Measurements from ENCODE around the gene DISC1. TPM values are rescaled to one million over a fixed set of nuclear protein-coding genes. Genes with fewer than 3 reads are reported as not detected.

Gene DISC1
- total RNA-seq, 1 experiment from 2014 or later: 1.8 TPM

- Histone ChIP-seq H3K79me2 (ENCODE audit: insufficient read depth, low read length) (no peaks in the 10 kb centered on the region), H3K4me3 (replicated peaks in 1 of 2; ENCODE audit: low read depth in 1 of 2, low read length in 2 of 2) (peak overlapping the region in 1 of 2 experiments; percentile 9; a peak in 2 of 4 replicates), H3K4me2 (ENCODE audit: low read length) (peak overlapping the region; percentile 54), H3K27ac (ENCODE audit: low read depth, low read length) (peak overlapping the region; percentile 33; the same call in 1 of the 2 replicates), H3K36me3 (ENCODE audit: control insufficient read depth in 1 of 2, insufficient read depth in 2 of 2, low read length in 2 of 2) (no peaks in the 10 kb centered on the region), H3K9ac (ENCODE audit: low read length) (no peak overlapping the region), H4K20me1 (ENCODE audit: insufficient read depth) (no peaks in the 10 kb centered on the region), H3K9me3 (ENCODE audit: control insufficient read depth in 1 of 2, insufficient read depth in 1 of 2, low read depth in 1 of 2, low read length in 2 of 2) (no peaks in the 10 kb centered on the region), H3K27me3 (ENCODE audit: insufficient read depth, low read length) (no peaks in the 10 kb centered on the region), H3K4me1 (ENCODE audit: control insufficient read depth in 1 of 2, insufficient read depth in 2 of 2, low read length in 2 of 2) (peaks cover 21 to 24% of the 10 kb centered on the region in 2 experiments), H2AFZ (ENCODE audit: low read depth, low read length, poor library complexity, severe bottlenecking) (peak overlapping the region; percentile 35), H3K9me2 (ENCODE audit: insufficient read depth) (no peaks in the 10 kb centered on the region)
- RAD21 ChIA-PET (ENCODE audit: low non-redundant PET in 1 of 2, low total read pairs in 2 of 2, uncharacterized antibody in 2 of 2, unreplicated experiment in 2 of 2): no interaction called here
- intact Hi-C loops (cut with micrococcal nuclease): no loop called here
- peak; percentile 86 for ATAC-seq
- POLR2A ChIA-PET: no interaction called here
- peak; percentile 60 for DNase-seq (ENCODE audit: low read depth, low spot score)
- CTCF ChIA-PET: no interaction called here
- no TSS peak for BruUV-seq (replicated peaks)
- TF ChIP-seq SRF (IDR thresholded peaks at IDR 0.05; ENCODE audit: low read depth) (no peak), EGR1 (IDR thresholded peaks at IDR 0.05; ENCODE audit: low read depth) (no peak), ZBTB33 (IDR thresholded peaks at IDR 0.05; ENCODE audit: extremely low read depth, insufficient replicate concordance, low read length) (no peak), ELF1 (IDR thresholded peaks at IDR 0.05; ENCODE audit: borderline replicate concordance, low read depth) (no peak), EZH2phosphoT487 (IDR thresholded peaks at IDR 0.05; ENCODE audit: borderline replicate concordance) (no peak), EZH2 (IDR thresholded peaks at IDR 0.05) (no peak), ATF3 (IDR thresholded peaks at IDR 0.05) (no peak), POLR2A (IDR thresholded peaks at IDR 0.05; ENCODE audit: borderline replicate concordance, extremely low read depth, insufficient read depth, insufficient read length) (no peak), CBX3 (IDR thresholded peaks at IDR 0.05; ENCODE audit: low read depth) (no peak), CTCF (IDR thresholded peaks at IDR 0.05 in 2 of 3, conservative IDR thresholded peaks at IDR 0.05 in 1 of 3; ENCODE audit: borderline replicate concordance in 1 of 3, insufficient read depth in 1 of 3, low read depth in 2 of 3, low read length in 2 of 3) (no peak), CEBPB (IDR thresholded peaks at IDR 0.05; ENCODE audit: low read depth) (no peak), SP1 (IDR thresholded peaks at IDR 0.05; ENCODE audit: low read depth) (no peak), YY1 (IDR thresholded peaks at IDR 0.05; ENCODE audit: extremely low read depth, insufficient replicate concordance, low read depth, low read length) (no peak), FOSL1 (IDR thresholded peaks at IDR 0.05; ENCODE audit: low read depth) (no peak; the same call in 1 of the 2 replicates), TCF7L2 (IDR thresholded peaks at IDR 0.05; ENCODE audit: borderline replicate concordance, extremely low read depth, insufficient read depth, insufficient read length) (no peak), POLR2AphosphoS5 (IDR thresholded peaks at IDR 0.05; ENCODE audit: low read depth, low read length) (no peak), SIN3A (IDR thresholded peaks at IDR 0.05; ENCODE audit: low read depth) (no peak), ZFX (IDR thresholded peaks at IDR 0.05) (no peak), JUND (IDR thresholded peaks at IDR 0.05) (no peak)
- TF ChIP-seq, protein P1, sequence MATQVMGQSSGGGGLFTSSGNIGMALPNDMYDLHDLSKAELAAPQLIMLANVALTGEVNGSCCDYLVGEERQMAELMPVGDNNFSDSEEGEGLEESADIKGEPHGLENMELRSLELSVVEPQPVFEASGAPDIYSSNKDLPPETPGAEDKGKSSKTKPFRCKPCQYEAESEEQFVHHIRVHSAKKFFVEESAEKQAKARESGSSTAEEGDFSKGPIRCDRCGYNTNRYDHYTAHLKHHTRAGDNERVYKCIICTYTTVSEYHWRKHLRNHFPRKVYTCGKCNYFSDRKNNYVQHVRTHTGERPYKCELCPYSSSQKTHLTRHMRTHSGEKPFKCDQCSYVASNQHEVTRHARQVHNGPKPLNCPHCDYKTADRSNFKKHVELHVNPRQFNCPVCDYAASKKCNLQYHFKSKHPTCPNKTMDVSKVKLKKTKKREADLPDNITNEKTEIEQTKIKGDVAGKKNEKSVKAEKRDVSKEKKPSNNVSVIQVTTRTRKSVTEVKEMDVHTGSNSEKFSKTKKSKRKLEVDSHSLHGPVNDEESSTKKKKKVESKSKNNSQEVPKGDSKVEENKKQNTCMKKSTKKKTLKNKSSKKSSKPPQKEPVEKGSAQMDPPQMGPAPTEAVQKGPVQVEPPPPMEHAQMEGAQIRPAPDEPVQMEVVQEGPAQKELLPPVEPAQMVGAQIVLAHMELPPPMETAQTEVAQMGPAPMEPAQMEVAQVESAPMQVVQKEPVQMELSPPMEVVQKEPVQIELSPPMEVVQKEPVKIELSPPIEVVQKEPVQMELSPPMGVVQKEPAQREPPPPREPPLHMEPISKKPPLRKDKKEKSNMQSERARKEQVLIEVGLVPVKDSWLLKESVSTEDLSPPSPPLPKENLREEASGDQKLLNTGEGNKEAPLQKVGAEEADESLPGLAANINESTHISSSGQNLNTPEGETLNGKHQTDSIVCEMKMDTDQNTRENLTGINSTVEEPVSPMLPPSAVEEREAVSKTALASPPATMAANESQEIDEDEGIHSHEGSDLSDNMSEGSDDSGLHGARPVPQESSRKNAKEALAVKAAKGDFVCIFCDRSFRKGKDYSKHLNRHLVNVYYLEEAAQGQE (IDR thresholded peaks at IDR 0.05; ENCODE audit: low read depth): no peak
Observed at GRCh38 chr1:231828182-231828920, 201.8 kb downstream of the DISC1 start.
